ENCODE data around the gene HIVEP2. TPM values are rescaled to one million over a fixed set of nuclear protein-coding genes. Genes with fewer than 3 reads are reported as not detected.
A peak's percentile ranks its signal among the peaks of the same experiment; 100 is the strongest.

HIVEP2 gene
- total RNA-seq, 3 donors from 2014 or later = 34.9 to 40.9 (median 36.3) TPM

GRCh38 chr6:142794424-142794823 is 150.6 kb downstream of the HIVEP2 start:
- Mint-ChIP-seq H3K9me3 (no peaks in the 10 kb centered on the region), H3K4me1 (ENCODE audit: low read depth) (peaks cover 64% of the 10 kb centered on the region), H3K4me3 (no peak overlapping the region), H3K36me3 (ENCODE audit: insufficient read depth) (peaks cover 21% of the 10 kb centered on the region), H3K27me3 (ENCODE audit: low read depth) (no peaks in the 10 kb centered on the region)
- no peak for DNase-seq
- ATAC-seq = no peak

- H3K4me1 Mint-ChIP-seq (ENCODE audit: low read depth) = peaks cover 70% of the 10 kb centered on the region
- peaks cover 26% of the 10 kb centered on the region for H3K36me3 Mint-ChIP-seq (ENCODE audit: insufficient read depth)
- H3K9me3 Mint-ChIP-seq = no peaks in the 10 kb centered on the region
- no peak for DNase-seq
- H3K4me3 Mint-ChIP-seq = no peak overlapping the region
- H3K27me3 Mint-ChIP-seq (ENCODE audit: low read depth) = no peaks in the 10 kb centered on the region
- ATAC-seq = no peak
Measured at GRCh38 chr6:142790257-142790656, 154.7 kb downstream of the HIVEP2 start.

GRCh38 chr6:142787422-142787821 is 157.6 kb downstream of the HIVEP2 start:
- no peak for ATAC-seq
- peaks cover 27% of the 10 kb centered on the region for H3K36me3 Mint-ChIP-seq (ENCODE audit: insufficient read depth)
- H3K4me3 Mint-ChIP-seq = no peak overlapping the region
- DNase-seq = no peak
- H3K4me1 Mint-ChIP-seq (ENCODE audit: low read depth) = peaks cover 72% of the 10 kb centered on the region
- no peaks in the 10 kb centered on the region for H3K9me3 Mint-ChIP-seq
- no peaks in the 10 kb centered on the region for H3K27me3 Mint-ChIP-seq (ENCODE audit: low read depth)

GRCh38 chr6:142786476-142786875 is 158.5 kb downstream of the HIVEP2 start:
- Mint-ChIP-seq H3K9me3 (no peaks in the 10 kb centered on the region), H3K4me3 (no peak overlapping the region), H3K36me3 (ENCODE audit: insufficient read depth) (peaks cover 25% of the 10 kb centered on the region), H3K4me1 (ENCODE audit: low read depth) (peaks cover 69% of the 10 kb centered on the region), H3K27me3 (ENCODE audit: low read depth) (no peaks in the 10 kb centered on the region)
- ATAC-seq = no peak
- no peak for DNase-seq

- peak; percentile 87 to 95 for ATAC-seq
- Mint-ChIP-seq H3K4me1 (ENCODE audit: low read depth) (peaks cover 68% of the 10 kb centered on the region), H3K36me3 (ENCODE audit: insufficient read depth) (peaks cover 29% of the 10 kb centered on the region), H3K27me3 (ENCODE audit: low read depth) (no peaks in the 10 kb centered on the region), H3K4me3 (no peak overlapping the region), H3K9me3 (no peaks in the 10 kb centered on the region)
- no peak for DNase-seq
Measured at GRCh38 chr6:142784344-142784743, 160.6 kb downstream of the HIVEP2 start.

- H3K4me1 Mint-ChIP-seq (ENCODE audit: low read depth) = peaks cover 63% of the 10 kb centered on the region
Measured at GRCh38 chr6:142783499-142783898, 161.5 kb downstream of the HIVEP2 start.

GRCh38 chr6:142781129-142781528 is 163.8 kb downstream of the HIVEP2 start:
- ATAC-seq = no peak
- Mint-ChIP-seq H3K9me3 (no peaks in the 10 kb centered on the region), H3K36me3 (ENCODE audit: insufficient read depth) (peaks cover 24% of the 10 kb centered on the region), H3K27me3 (ENCODE audit: low read depth) (no peaks in the 10 kb centered on the region), H3K4me3 (no peak overlapping the region), H3K4me1 (ENCODE audit: low read depth) (peaks cover 51% of the 10 kb centered on the region)
- DNase-seq = no peak

More at GRCh38 chr6:142783499-142783898, 161.5 kb downstream of the HIVEP2 start:
- no peaks in the 10 kb centered on the region for H3K9me3 Mint-ChIP-seq
- H3K4me3 Mint-ChIP-seq = no peak overlapping the region
- ATAC-seq = no peak
- H3K27me3 Mint-ChIP-seq (ENCODE audit: low read depth) = no peaks in the 10 kb centered on the region
- no peak for DNase-seq
- peaks cover 29% of the 10 kb centered on the region for H3K36me3 Mint-ChIP-seq (ENCODE audit: insufficient read depth)

- DNase-seq (no peak), ATAC-seq (peak; percentile 44 to 56)
- Mint-ChIP-seq H3K27me3 (ENCODE audit: low read depth) (no peaks in the 10 kb centered on the region), H3K36me3 (ENCODE audit: insufficient read depth) (peaks cover 64% of the 10 kb centered on the region), H3K4me3 (peak overlapping the region; percentile 36), H3K4me1 (ENCODE audit: low read depth) (peaks cover 47% of the 10 kb centered on the region), H3K9me3 (no peaks in the 10 kb centered on the region)
Measured at GRCh38 chr6:142773859-142774648, 170.9 kb downstream of the HIVEP2 start.

- Mint-ChIP-seq H3K36me3 (ENCODE audit: insufficient read depth) (peaks cover 66% of the 10 kb centered on the region), H3K4me1 (ENCODE audit: low read depth) (peaks cover 47% of the 10 kb centered on the region), H3K27me3 (ENCODE audit: low read depth) (no peaks in the 10 kb centered on the region), H3K4me3 (peak overlapping the region; percentile 36), H3K9me3 (no peaks in the 10 kb centered on the region)
- ATAC-seq = peak; percentile 92
- DNase-seq = no peak
Measured at GRCh38 chr6:142773324-142773723, 171.7 kb downstream of the HIVEP2 start.

- Mint-ChIP-seq H3K36me3 (ENCODE audit: insufficient read depth) (peaks cover 82% of the 10 kb centered on the region), H3K4me1 (ENCODE audit: low read depth) (peaks cover 54% of the 10 kb centered on the region), H3K9me3 (no peaks in the 10 kb centered on the region), H3K27me3 (ENCODE audit: low read depth) (no peaks in the 10 kb centered on the region), H3K4me3 (no peak overlapping the region)
- no peak for DNase-seq
- ATAC-seq = no peak
Measured at GRCh38 chr6:142771162-142771561, 173.8 kb downstream of the HIVEP2 start.

- no peak for ATAC-seq
Measured at GRCh38 chr6:142765306-142765705, 179.7 kb downstream of the HIVEP2 start.

GRCh38 chr6:142764311-142764710 is 180.7 kb downstream of the HIVEP2 start:
- Mint-ChIP-seq H3K9me3 (no peaks in the 10 kb centered on the region), H3K4me1 (ENCODE audit: low read depth) (peaks cover 45% of the 10 kb centered on the region), H3K36me3 (ENCODE audit: insufficient read depth) (peaks cover 71% of the 10 kb centered on the region), H3K4me3 (no peak overlapping the region), H3K27me3 (ENCODE audit: low read depth) (no peaks in the 10 kb centered on the region)
- DNase-seq (no peak), ATAC-seq (no peak)

More at GRCh38 chr6:142765306-142765705, 179.7 kb downstream of the HIVEP2 start:
- DNase-seq = no peak
- no peak overlapping the region for H3K4me3 Mint-ChIP-seq
- H3K9me3 Mint-ChIP-seq = no peaks in the 10 kb centered on the region
- peaks cover 71% of the 10 kb centered on the region for H3K36me3 Mint-ChIP-seq (ENCODE audit: insufficient read depth)
- no peaks in the 10 kb centered on the region for H3K27me3 Mint-ChIP-seq (ENCODE audit: low read depth)
- H3K4me1 Mint-ChIP-seq (ENCODE audit: low read depth) = peaks cover 49% of the 10 kb centered on the region

- H3K27me3 Mint-ChIP-seq (ENCODE audit: low read depth) = no peaks in the 10 kb centered on the region
- ATAC-seq = no peak
- peaks cover 43% of the 10 kb centered on the region for H3K4me1 Mint-ChIP-seq (ENCODE audit: low read depth)
- H3K9me3 Mint-ChIP-seq = no peaks in the 10 kb centered on the region
- H3K36me3 Mint-ChIP-seq (ENCODE audit: insufficient read depth) = peaks cover 72% of the 10 kb centered on the region
- no peak for DNase-seq
- no peak overlapping the region for H3K4me3 Mint-ChIP-seq
Measured at GRCh38 chr6:142763205-142763604, 181.8 kb downstream of the HIVEP2 start.

GRCh38 chr6:142761756-142762155 is 183.2 kb downstream of the HIVEP2 start:
- DNase-seq (no peak), ATAC-seq (no peak)
- peaks cover 40% of the 10 kb centered on the region for H3K4me1 Mint-ChIP-seq (ENCODE audit: low read depth)
- no peaks in the 10 kb centered on the region for H3K9me3 Mint-ChIP-seq
- no peak overlapping the region for H3K4me3 Mint-ChIP-seq
- H3K36me3 Mint-ChIP-seq (ENCODE audit: insufficient read depth) = peaks cover 70% of the 10 kb centered on the region
- H3K27me3 Mint-ChIP-seq (ENCODE audit: low read depth) = no peaks in the 10 kb centered on the region

GRCh38 chr6:142760152-142760551 is 184.8 kb downstream of the HIVEP2 start:
- H3K27me3 Mint-ChIP-seq (ENCODE audit: low read depth) = no peaks in the 10 kb centered on the region
- H3K4me1 Mint-ChIP-seq (ENCODE audit: low read depth) = peaks cover 49% of the 10 kb centered on the region
- DNase-seq = no peak
- ATAC-seq = no peak
- H3K9me3 Mint-ChIP-seq = no peaks in the 10 kb centered on the region
- H3K36me3 Mint-ChIP-seq (ENCODE audit: insufficient read depth) = peaks cover 77% of the 10 kb centered on the region
- no peak overlapping the region for H3K4me3 Mint-ChIP-seq
